CD4-positive, CD25-positive, alpha-beta regulatory T cell (primary cell): ENCODE results near the gene OCIAD1. TPM values are rescaled to one million over a fixed set of nuclear protein-coding genes. Genes with fewer than 3 reads are reported as not detected.

Experiments
- ATAC-seq, 2 donors: fragments of 150-1000 bp; cut with Tn5 transposase; one replicate each; pipeline ENCODE4 v1.10.0; 2021; ENCODE audit warnings: low read depth in 2 of 2, moderate number of reproducible peaks in 2 of 2, moderate library complexity in 1 of 2
- DNase-seq, 3 donors: peaks; one replicate each; pipeline versions ENCODE4 v3.0.0 to v3.0.0-alpha.2; 2012 to 2022; ENCODE audit warnings: mixed read lengths in 1 of 3
- H3K27ac ChIP-seq: one replicate; pipeline ENCODE4 v1.7.0; 2013; ENCODE audit warnings: mild to moderate bottlenecking, low read length; ENCODE audit not compliant: insufficient read depth, poor library complexity, severe bottlenecking
- H3K27me3 ChIP-seq: one replicate; pipeline ENCODE4 v1.7.0; 2013; ENCODE audit warnings: low read length; ENCODE audit not compliant: control insufficient read depth, insufficient read depth
- H3K36me3 ChIP-seq: one replicate; pipeline ENCODE4 v1.7.0; 2013; ENCODE audit warnings: mild to moderate bottlenecking, low read length, moderate library complexity; ENCODE audit not compliant: control insufficient read depth, insufficient read depth
- H3K4me1 ChIP-seq: 2 replicates; pipeline ENCODE4 v1.7.0; 2013; ENCODE audit warnings: mild to moderate bottlenecking, low read length; ENCODE audit not compliant: insufficient read depth, control insufficient read depth, poor library complexity, severe bottlenecking
- H3K4me3 ChIP-seq: one replicate; pipeline ENCODE4 v1.7.0; 2013; ENCODE audit warnings: low read depth, mild to moderate bottlenecking, low read length, moderate library complexity
- H3K9me3 ChIP-seq, 2 experiments: 1 replicate in 1 of 2; 2 replicates in 1 of 2; pipeline ENCODE4 v1.7.0; 2013; ENCODE audit warnings: low read length in 2 of 2, mild to moderate bottlenecking in 1 of 2, moderate library complexity in 1 of 2; ENCODE audit not compliant: control insufficient read depth in 2 of 2
- H3K27ac Mint-ChIP-seq, 3 donors: one replicate each; pipeline ENCODE4 v1.8.0; 2020 to 2022; ENCODE audit warnings: mild to moderate bottlenecking in 3 of 3, mixed read lengths in 3 of 3, moderate library complexity in 2 of 3
- H3K27me3 Mint-ChIP-seq: one replicate; pipeline ENCODE4 v1.8.0; 2022; ENCODE audit warnings: mild to moderate bottlenecking, mixed read lengths
- H3K36me3 Mint-ChIP-seq: one replicate; pipeline ENCODE4 v1.8.0; 2020; ENCODE audit warnings: mixed read lengths
- H3K4me1 Mint-ChIP-seq, 4 donors: one replicate each; pipeline ENCODE4 v1.8.0; 2020 to 2022; ENCODE audit warnings: mixed read lengths in 4 of 4, mild to moderate bottlenecking in 1 of 4
- H3K4me3 Mint-ChIP-seq, 4 donors: one replicate each; pipeline ENCODE4 v1.8.0; 2020 to 2022; ENCODE audit warnings: mild to moderate bottlenecking in 4 of 4, mixed read lengths in 4 of 4, moderate library complexity in 3 of 4
- H3K9me3 Mint-ChIP-seq, 7 donors: one replicate each; pipeline ENCODE4 v1.8.0; 2020 to 2022; ENCODE audit warnings: mixed read lengths in 7 of 7, mild to moderate bottlenecking in 3 of 7, moderate library complexity in 2 of 7
- polyA plus RNA-seq, 4 donors: library from polyadenylated mRNA; unstranded; fragments of 300-500 nt; fragmentation: Illumina TruSeq; gene quantifications; one replicate each; pipeline ENCODE4 v1.2.3, GENCODE V29; 2021
- total RNA-seq: library from RNA; stranded (reverse); gene quantifications from one replicate; pipeline ENCODE4 v1.2.3, GENCODE V29; 2022

OCIAD1 gene
- total and polyA plus RNA-seq, 5 donors from 2014 or later: 72.2 to 185 (median 144) TPM

- ATAC-seq (no peak), DNase-seq (no peak)
- Histone ChIP-seq H3K4me3 (no peak overlapping the region), H3K4me1 (peaks cover 12% of the 10 kb centered on the region), H3K27ac (no peak overlapping the region), H3K9me3 (no peaks in the 10 kb centered on the region), H3K27me3 (no peaks in the 10 kb centered on the region), H3K36me3 (no peaks in the 10 kb centered on the region)
- H3K27ac Mint-ChIP-seq: no peak overlapping the region
- peaks cover 5 to 30% (median 12%) of the 10 kb centered on the region in 4 donors for H3K4me1 Mint-ChIP-seq
- H3K9me3 Mint-ChIP-seq: peaks cover 0 to 1% (median 0%) of the 10 kb centered on the region in 7 donors
- no peaks in the 10 kb centered on the region for H3K36me3 Mint-ChIP-seq
- peaks cover 12% of the 10 kb centered on the region for H3K27me3 Mint-ChIP-seq
- no peak overlapping the region for H3K4me3 Mint-ChIP-seq
Observed at GRCh38 chr4:48910511-48910910, 79.6 kb downstream of the OCIAD1 start.

Other genes starting within 250 kb of the OCIAD1 start
- gene FRYL, start 50.8 kb upstream of the OCIAD1 start, total RNA-seq: 135 TPM
- gene FRYL, start 50.8 kb upstream of the OCIAD1 start, polyA plus RNA-seq: 10 to 100 TPM; 27.5 to 34.3 (median 31.2) TPM
- 83.0 TPM for gene OCIAD2, start 75.7 kb downstream of the OCIAD1 start, total RNA-seq
- 100 to 1,000 TPM; 288 to 359 (median 308) TPM for gene OCIAD2, start 75.7 kb downstream of the OCIAD1 start, polyA plus RNA-seq
- gene CWH43, start 155.2 kb downstream of the OCIAD1 start, total RNA-seq: not detected
- gene CWH43, start 155.2 kb downstream of the OCIAD1 start, polyA plus RNA-seq: not detected